Measurements from ENCODE around the gene RHOH. TPM values are rescaled to one million over a fixed set of nuclear protein-coding genes. Genes with fewer than 3 reads are reported as not detected.

The RHOH gene
- total and polyA plus RNA-seq, 2 of the 13 experiments (the other 11 are each of a cell fraction or from before 2014, with no cell fraction given): 0.57 TPM; not detected in 1

DNA sequence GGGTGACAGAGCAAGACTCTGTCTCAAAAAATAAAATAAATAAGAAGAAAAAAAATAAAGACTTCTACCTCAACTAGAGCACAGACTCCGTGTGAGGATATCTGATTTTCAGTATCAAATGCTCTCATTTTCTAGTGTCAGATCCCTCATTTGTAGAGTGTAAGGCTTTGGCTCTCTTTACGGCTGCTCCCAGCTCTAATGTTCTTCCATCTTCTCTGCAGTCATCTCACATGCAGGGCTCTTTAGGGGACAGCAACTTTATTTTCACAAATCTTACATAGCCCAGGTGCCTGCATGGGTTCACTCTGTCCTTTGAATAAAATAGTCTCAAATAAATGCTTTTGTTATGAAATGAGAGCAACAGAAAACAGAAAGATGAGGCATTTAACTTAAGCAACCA, 19.2 kb upstream of the RHOH start:
- H3K27ac ChIP-seq (ENCODE audit: extremely low read length, insufficient read depth, low read length): no peak overlapping the region

More for the DNA sequence above, 19.2 kb upstream of the RHOH start:
- CTCF ChIA-PET (ENCODE audit: low intra/inter-chr PET ratio, low total read pairs): no interaction called here
- H3K79me2 ChIP-seq (ENCODE audit: insufficient read depth, low read length): no peaks in the 10 kb centered on the region
- no peak overlapping the region for H3K4me3 ChIP-seq (replicated peaks in 1 of 3; ENCODE audit: insufficient read depth in 1 of 3, low read depth in 2 of 3, low read length in 3 of 3)
- H2AFZ ChIP-seq (ENCODE audit: low read length): no peak overlapping the region
- no peaks in the 10 kb centered on the region for H3K9me3 ChIP-seq (ENCODE audit: low read length)
- H4K20me1 ChIP-seq (ENCODE audit: insufficient read depth, low read length): no peaks in the 10 kb centered on the region
- H3K36me3 ChIP-seq (replicated peaks in 1 of 2; ENCODE audit: control insufficient read depth in 1 of 2, insufficient read depth in 2 of 2, low read length in 2 of 2): no peaks in the 10 kb centered on the region
- TF ChIP-seq ARNT (IDR thresholded peaks at IDR 0.05) (no peak), BCLAF1 (IDR thresholded peaks at IDR 0.05) (no peak), ZFP41 (CRISPR knock-in tag; IDR thresholded peaks at IDR 0.05; ENCODE audit: borderline replicate concordance) (no peak), ZFAT (CRISPR knock-in tag; conservative IDR thresholded peaks at IDR 0.05) (no peak), CERS6 (CRISPR knock-in tag; IDR thresholded peaks at IDR 0.05) (no peak), MED1 (CRISPR knock-in tag; IDR thresholded peaks at IDR 0.05) (no peak), ZNF335 (CRISPR knock-in tag; IDR thresholded peaks at IDR 0.05) (no peak)
- no peak for ATAC-seq
- in situ Hi-C loops (cut with HindIII; ENCODE audit: extremely low pct_ligation_motif_present, low pct_unique_long_range_greater_than_20kb): no loop called here
- POLR2A ChIA-PET: no interaction called here
- WGBS (ENCODE audit: low lambda C conversion rate): 43% methylated on average over 2 of the region's 2 CpGs
- H3K4me2 ChIP-seq (ENCODE audit: low read depth, low read length): no peak overlapping the region
- BruUV-seq (replicated peaks): no TSS peak
- no peaks in the 10 kb centered on the region for H3K4me1 ChIP-seq (ENCODE audit: insufficient read depth, low read length)
- no peak for FAIRE-seq
- H3K27me3 ChIP-seq (ENCODE audit: control insufficient read depth in 1 of 2, insufficient read depth in 2 of 2, low read length in 2 of 2): no peaks in the 10 kb centered on the region; a peak in 1 of 5 replicates
- DNase-seq (ENCODE audit: low spot score): no peak
- intact Hi-C loops (cut with micrococcal nuclease; ENCODE audit: unreplicated experiment): no loop called here
- H3K9ac ChIP-seq (ENCODE audit: insufficient read depth, low read depth, low read length): no peak overlapping the region

Measured in HepG2 (cell line).